WTC11 (cell line): Measurements from ENCODE around the gene GPA33. TPM values are rescaled to one million over a fixed set of nuclear protein-coding genes. Genes with fewer than 3 reads are reported as not detected.

ENCODE experiments used
- ATAC-seq: fragments of 200-7000 bp; cut with Tn5 transposase; 2 replicates; pipeline ENCODE4 v1.10.0; 2021; ENCODE audit warnings: mild to moderate bottlenecking, moderate library complexity
- CTCF ChIA-PET: fragments of 300-600 bp; sonication (Branson Sonifier 250); formaldehyde crosslinking; loops from one replicate; lab custom pipeline; 2021; ENCODE audit warnings: antibody characterized with exemption; lab: Charles Lee
- POLR2A ChIA-PET: fragments of 350-600 bp; sonication (Branson Sonifier 250); formaldehyde crosslinking; loops from one replicate; lab custom pipeline; 2021; ENCODE audit warnings: antibody characterized with exemption; lab: Charles Lee
- DNase-seq: peaks from one replicate; pipeline ENCODE4 v3.0.0; 2021; ENCODE audit warnings: low spot score
- H3K27ac Mint-ChIP-seq: 2 replicates; pipeline ENCODE4 v1.8.0; 2021; ENCODE audit warnings: mixed read lengths
- H3K27me3 Mint-ChIP-seq: 2 replicates; pipeline ENCODE4 v1.8.0; 2021; ENCODE audit warnings: low read depth, mild to moderate bottlenecking, moderate library complexity, mixed read lengths
- H3K36me3 Mint-ChIP-seq: 2 replicates; pipeline ENCODE4 v1.8.0; 2021; ENCODE audit warnings: mixed read lengths
- H3K4me1 Mint-ChIP-seq: 2 replicates; pipeline ENCODE4 v1.8.0; 2022; ENCODE audit warnings: mixed read lengths
- H3K4me3 Mint-ChIP-seq: 2 replicates; pipeline ENCODE4 v1.8.0; 2021; ENCODE audit warnings: mild to moderate bottlenecking, moderate library complexity, mixed read lengths
- H3K9me3 Mint-ChIP-seq: 2 replicates; pipeline ENCODE4 v1.8.0; 2021; ENCODE audit warnings: mixed read lengths
- CREB1 ChIP-seq: sonication (generic); formaldehyde crosslinking; IDR thresholded peaks from 2 replicates; pipeline ENCODE4 v1.8.0; 2023; ENCODE audit warnings: mild to moderate bottlenecking, missing genetic modification reagents
- ESRRA ChIP-seq: sonication (generic); formaldehyde crosslinking; IDR thresholded peaks from 2 replicates; pipeline ENCODE4 v1.8.1; 2022; ENCODE audit warnings: mild to moderate bottlenecking, missing genetic modification reagents, borderline replicate concordance
- ETV6 ChIP-seq: sonication (generic); formaldehyde crosslinking; IDR thresholded peaks from 2 replicates; pipeline ENCODE4 v1.8.1; 2022; ENCODE audit warnings: mild to moderate bottlenecking, missing genetic modification reagents
- FOXJ3 ChIP-seq: sonication (generic); formaldehyde crosslinking; IDR thresholded peaks from 2 replicates; pipeline ENCODE4 v1.9.0; 2021; ENCODE audit warnings: missing genetic modification reagents, mild to moderate bottlenecking, borderline replicate concordance
- GABPB1 ChIP-seq: sonication (generic); formaldehyde crosslinking; IDR thresholded peaks from 2 replicates; pipeline ENCODE4 v1.8.1; 2023; ENCODE audit warnings: mild to moderate bottlenecking, missing genetic modification reagents
- IRF2 ChIP-seq: sonication (generic); formaldehyde crosslinking; IDR thresholded peaks from 2 replicates; pipeline ENCODE4 v1.8.0; 2022; ENCODE audit warnings: low read depth, missing genetic modification reagents, borderline replicate concordance
- MXD4 ChIP-seq: fragments of 250-450 bp; sonication (Bioruptor Pico); IDR thresholded peaks from 2 replicates; pipeline ENCODE4 v1.8.0; 2021; ENCODE audit warnings: mild to moderate bottlenecking, moderate library complexity, borderline replicate concordance
- NFYB ChIP-seq: sonication (generic); formaldehyde crosslinking; conservative IDR thresholded peaks from 2 replicates; pipeline ENCODE4 v1.8.0; 2022; ENCODE audit warnings: low read depth, missing genetic modification reagents
- NR3C1 ChIP-seq: sonication (generic); formaldehyde crosslinking; conservative IDR thresholded peaks from 2 replicates; pipeline ENCODE4 v1.8.1; 2023; ENCODE audit warnings: low read depth, mild to moderate bottlenecking, missing genetic modification reagents
- RELA ChIP-seq: sonication (generic); formaldehyde crosslinking; IDR thresholded peaks from 2 replicates; pipeline ENCODE4 v1.8.1; 2022; ENCODE audit warnings: missing genetic modification reagents, mild to moderate bottlenecking, borderline replicate concordance
- RORB ChIP-seq: fragments of 250-450 bp; sonication (Bioruptor Pico); IDR thresholded peaks from 2 replicates; pipeline ENCODE4 v1.9.0; 2021; ENCODE audit warnings: mild to moderate bottlenecking
- SMAD3 ChIP-seq: sonication (generic); formaldehyde crosslinking; IDR thresholded peaks from 2 replicates; pipeline ENCODE4 v1.8.0; 2022; ENCODE audit warnings: missing genetic modification reagents, mild to moderate bottlenecking, borderline replicate concordance
- TCF7 ChIP-seq: sonication (generic); formaldehyde crosslinking; IDR thresholded peaks from 2 replicates; pipeline ENCODE4 v1.8.0; 2022; ENCODE audit warnings: mild to moderate bottlenecking, low read depth, missing genetic modification reagents, moderate library complexity
- ZNF232 ChIP-seq: sonication (generic); formaldehyde crosslinking; IDR thresholded peaks from 2 replicates; pipeline ENCODE4 v1.8.0; 2022; ENCODE audit warnings: mild to moderate bottlenecking, missing genetic modification reagents
- ZNF423 ChIP-seq: fragments of 250-450 bp; sonication (Bioruptor Pico); IDR thresholded peaks from 2 replicates; pipeline ENCODE4 v2.1.2; 2022; ENCODE audit warnings: mild to moderate bottlenecking, moderate library complexity
- ZNF671 ChIP-seq: fragments of 250-450 bp; sonication (Bioruptor Pico); IDR thresholded peaks from 2 replicates; pipeline ENCODE4 v1.8.0; 2021; ENCODE audit warnings: mild to moderate bottlenecking
- total RNA-seq: library from RNA; stranded (reverse); gene quantifications from 3 replicates; pipeline ENCODE4 v1.2.3, GENCODE V29; 2021
- TF ChIP-seq, protein P1 (sequence below): fragments of 250-450 bp; sonication (Bioruptor Pico); IDR thresholded peaks from 2 replicates; pipeline ENCODE4 v1.9.0; 2021; ENCODE audit warnings: mild to moderate bottlenecking
- TF ChIP-seq, protein P2 (sequence below): sonication (generic); formaldehyde crosslinking; IDR thresholded peaks from 2 replicates; pipeline ENCODE4 v1.8.0; 2022; ENCODE audit warnings: mild to moderate bottlenecking, missing genetic modification reagents
- TF ChIP-seq, protein P3 (sequence below): sonication (generic); formaldehyde crosslinking; IDR thresholded peaks from 2 replicates; pipeline ENCODE4 v1.8.1; 2022; ENCODE audit warnings: low read depth, mild to moderate bottlenecking, moderate library complexity, missing genetic modification reagents, borderline replicate concordance
- TF ChIP-seq, protein P4 (sequence below): sonication (generic); formaldehyde crosslinking; IDR thresholded peaks from 2 replicates; pipeline ENCODE4 v1.8.0; 2022; ENCODE audit warnings: mild to moderate bottlenecking, missing genetic modification reagents
- TF ChIP-seq, protein P5 (sequence below): sonication (generic); formaldehyde crosslinking; conservative IDR thresholded peaks from 2 replicates; pipeline ENCODE4 v1.8.1; 2023; ENCODE audit warnings: mild to moderate bottlenecking, low read depth, missing genetic modification reagents, moderate library complexity
- TF ChIP-seq, protein P6 (sequence below): sonication (generic); formaldehyde crosslinking; IDR thresholded peaks from 2 replicates; pipeline ENCODE4 v1.8.1; 2023; ENCODE audit warnings: mild to moderate bottlenecking, missing genetic modification reagents, moderate library complexity
- TF ChIP-seq, protein P7 (sequence below): sonication (generic); formaldehyde crosslinking; IDR thresholded peaks from 2 replicates; pipeline ENCODE4 v1.8.0; 2022; ENCODE audit warnings: mild to moderate bottlenecking, missing genetic modification reagents

Gene GPA33
- total RNA-seq, 1 experiment from 2014 or later, result 0.63 TPM

DNA sequence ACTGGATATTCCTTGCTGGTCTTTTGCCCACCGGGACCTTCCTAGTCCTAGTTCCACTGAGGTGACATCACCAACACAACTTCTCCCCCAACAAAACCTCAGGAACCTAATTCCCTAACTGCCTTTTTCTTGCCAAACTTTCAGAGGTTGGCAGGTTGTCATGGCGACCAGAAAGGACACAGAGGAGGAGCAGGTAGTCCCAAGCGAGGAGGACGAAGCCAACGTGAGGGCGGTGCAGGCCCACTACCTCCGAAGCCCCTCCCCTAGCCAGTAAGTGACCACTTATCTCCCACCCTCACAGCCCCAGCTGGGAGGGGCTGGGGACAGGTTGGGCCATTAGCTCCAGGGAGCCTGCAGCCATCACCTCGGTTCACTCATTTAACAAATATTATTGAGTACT, 4.5 kb upstream of the GPA33 start:
- no peak overlapping the region for H3K4me3 Mint-ChIP-seq
- 0 out of 2 replicates have a peak, but pooled peaks cover 2% of the 10 kb centered on the region for H3K36me3 Mint-ChIP-seq
- DNase-seq (no peak), ATAC-seq (no peak)
- ChIA-PET CTCF (interaction anchor here (1.6 kb wide), 1 partner anchor 125 kb away, joined by 5 read pairs; the partner anchor contains the start of gene POU2F1), POLR2A (interaction anchor here (2.2 kb wide), 1 partner anchor 125 kb away, joined by 9 read pairs; the partner anchor contains the start of gene POU2F1)
- no peaks in the 10 kb centered on the region for H3K27me3 Mint-ChIP-seq
- TF ChIP-seq, protein P1, sequence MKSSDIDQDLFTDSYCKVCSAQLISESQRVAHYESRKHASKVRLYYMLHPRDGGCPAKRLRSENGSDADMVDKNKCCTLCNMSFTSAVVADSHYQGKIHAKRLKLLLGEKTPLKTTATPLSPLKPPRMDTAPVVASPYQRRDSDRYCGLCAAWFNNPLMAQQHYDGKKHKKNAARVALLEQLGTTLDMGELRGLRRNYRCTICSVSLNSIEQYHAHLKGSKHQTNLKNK, result no peak
- TF ChIP-seq, protein P2, sequence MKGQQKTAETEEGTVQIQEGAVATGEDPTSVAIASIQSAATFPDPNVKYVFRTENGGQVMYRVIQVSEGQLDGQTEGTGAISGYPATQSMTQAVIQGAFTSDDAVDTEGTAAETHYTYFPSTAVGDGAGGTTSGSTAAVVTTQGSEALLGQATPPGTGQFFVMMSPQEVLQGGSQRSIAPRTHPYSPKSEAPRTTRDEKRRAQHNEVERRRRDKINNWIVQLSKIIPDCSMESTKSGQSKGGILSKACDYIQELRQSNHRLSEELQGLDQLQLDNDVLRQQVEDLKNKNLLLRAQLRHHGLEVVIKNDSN (CRISPR knock-in tag), result no peak
- TF ChIP-seq IRF2 (no peak), ETV6 (CRISPR knock-in tag) (no peak), CREB1 (CRISPR knock-in tag) (no peak), NR3C1 (CRISPR knock-in tag) (no peak), ZNF232 (CRISPR knock-in tag) (no peak), FOXJ3 (CRISPR knock-in tag) (no peak), NFYB (CRISPR knock-in tag) (no peak), SMAD3 (CRISPR knock-in tag) (no peak), GABPB1 (CRISPR knock-in tag) (no peak), MXD4 (CRISPR knock-in tag) (no peak), RELA (CRISPR knock-in tag) (no peak), ZNF423 (CRISPR knock-in tag) (no peak), TCF7 (CRISPR knock-in tag) (no peak)
- TF ChIP-seq, protein P3, sequence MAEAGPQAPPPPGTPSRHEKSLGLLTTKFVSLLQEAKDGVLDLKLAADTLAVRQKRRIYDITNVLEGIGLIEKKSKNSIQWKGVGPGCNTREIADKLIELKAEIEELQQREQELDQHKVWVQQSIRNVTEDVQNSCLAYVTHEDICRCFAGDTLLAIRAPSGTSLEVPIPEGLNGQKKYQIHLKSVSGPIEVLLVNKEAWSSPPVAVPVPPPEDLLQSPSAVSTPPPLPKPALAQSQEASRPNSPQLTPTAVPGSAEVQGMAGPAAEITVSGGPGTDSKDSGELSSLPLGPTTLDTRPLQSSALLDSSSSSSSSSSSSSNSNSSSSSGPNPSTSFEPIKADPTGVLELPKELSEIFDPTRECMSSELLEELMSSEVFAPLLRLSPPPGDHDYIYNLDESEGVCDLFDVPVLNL (CRISPR knock-in tag), result no peak
- TF ChIP-seq, protein P4, sequence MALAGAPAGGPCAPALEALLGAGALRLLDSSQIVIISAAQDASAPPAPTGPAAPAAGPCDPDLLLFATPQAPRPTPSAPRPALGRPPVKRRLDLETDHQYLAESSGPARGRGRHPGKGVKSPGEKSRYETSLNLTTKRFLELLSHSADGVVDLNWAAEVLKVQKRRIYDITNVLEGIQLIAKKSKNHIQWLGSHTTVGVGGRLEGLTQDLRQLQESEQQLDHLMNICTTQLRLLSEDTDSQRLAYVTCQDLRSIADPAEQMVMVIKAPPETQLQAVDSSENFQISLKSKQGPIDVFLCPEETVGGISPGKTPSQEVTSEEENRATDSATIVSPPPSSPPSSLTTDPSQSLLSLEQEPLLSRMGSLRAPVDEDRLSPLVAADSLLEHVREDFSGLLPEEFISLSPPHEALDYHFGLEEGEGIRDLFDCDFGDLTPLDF (CRISPR knock-in tag), result no peak
- TF ChIP-seq, protein P5, sequence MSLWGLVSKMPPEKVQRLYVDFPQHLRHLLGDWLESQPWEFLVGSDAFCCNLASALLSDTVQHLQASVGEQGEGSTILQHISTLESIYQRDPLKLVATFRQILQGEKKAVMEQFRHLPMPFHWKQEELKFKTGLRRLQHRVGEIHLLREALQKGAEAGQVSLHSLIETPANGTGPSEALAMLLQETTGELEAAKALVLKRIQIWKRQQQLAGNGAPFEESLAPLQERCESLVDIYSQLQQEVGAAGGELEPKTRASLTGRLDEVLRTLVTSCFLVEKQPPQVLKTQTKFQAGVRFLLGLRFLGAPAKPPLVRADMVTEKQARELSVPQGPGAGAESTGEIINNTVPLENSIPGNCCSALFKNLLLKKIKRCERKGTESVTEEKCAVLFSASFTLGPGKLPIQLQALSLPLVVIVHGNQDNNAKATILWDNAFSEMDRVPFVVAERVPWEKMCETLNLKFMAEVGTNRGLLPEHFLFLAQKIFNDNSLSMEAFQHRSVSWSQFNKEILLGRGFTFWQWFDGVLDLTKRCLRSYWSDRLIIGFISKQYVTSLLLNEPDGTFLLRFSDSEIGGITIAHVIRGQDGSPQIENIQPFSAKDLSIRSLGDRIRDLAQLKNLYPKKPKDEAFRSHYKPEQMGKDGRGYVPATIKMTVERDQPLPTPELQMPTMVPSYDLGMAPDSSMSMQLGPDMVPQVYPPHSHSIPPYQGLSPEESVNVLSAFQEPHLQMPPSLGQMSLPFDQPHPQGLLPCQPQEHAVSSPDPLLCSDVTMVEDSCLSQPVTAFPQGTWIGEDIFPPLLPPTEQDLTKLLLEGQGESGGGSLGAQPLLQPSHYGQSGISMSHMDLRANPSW (CRISPR knock-in tag), result no peak
- H3K9me3 Mint-ChIP-seq, result peaks cover 13% of the 10 kb centered on the region
- peaks cover 17% of the 10 kb centered on the region for H3K4me1 Mint-ChIP-seq
- no peak overlapping the region for H3K27ac Mint-ChIP-seq

DNA sequence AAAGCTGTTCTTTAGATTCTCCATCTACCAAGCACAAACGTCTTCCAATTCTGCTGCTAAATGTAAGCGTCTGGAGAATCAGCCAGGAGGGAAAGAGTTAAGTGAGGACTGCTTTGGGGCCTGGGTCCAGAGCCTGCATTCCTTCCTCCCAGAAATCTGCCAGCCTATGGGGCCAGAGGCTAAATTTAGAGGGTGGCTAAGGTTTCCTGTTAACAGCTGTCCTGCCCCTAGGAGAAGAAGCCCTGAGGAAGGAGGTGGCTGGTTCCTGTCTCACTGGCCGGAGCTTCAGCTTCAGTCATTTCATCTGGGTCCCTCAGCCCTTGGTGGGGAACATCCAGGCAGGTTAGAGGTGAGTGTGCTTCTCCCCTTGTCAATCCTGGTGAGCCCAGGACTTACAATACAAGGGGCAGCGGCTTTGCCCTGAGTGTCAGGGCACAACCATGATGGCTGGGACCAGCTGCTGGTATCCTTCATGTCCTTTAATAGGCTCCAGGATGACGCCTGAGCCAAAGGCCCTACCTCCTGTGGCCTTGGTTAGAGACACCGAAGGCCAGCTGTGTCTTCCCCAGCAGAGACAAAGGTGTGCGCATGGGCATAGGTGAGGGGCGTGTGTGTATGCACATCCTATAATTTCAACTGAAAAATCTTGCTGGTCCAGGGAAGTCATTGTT, 3.8 kb upstream of the GPA33 start, which contains the start of gene STYXL2:
Gene STYXL2, plus strand, starts transcription at position 230 of the 671 bp plus-strand sequence. CDS start 775 bp downstream, outside the sequence.
- Mint-ChIP-seq H3K36me3 (0 out of 2 replicates have a peak, but pooled peaks cover 2% of the 10 kb centered on the region), H3K27me3 (no peaks in the 10 kb centered on the region), H3K4me3 (no peak within 1 kb of the TSS), H3K27ac (no peak within 1 kb of the TSS), H3K9me3 (peaks cover 8% of the 10 kb centered on the region; the same call in 1 of the 2 replicates), H3K4me1 (peaks cover 17% of the 10 kb centered on the region)
- ATAC-seq (peak; percentile 85), DNase-seq (no peak)
- no peak for TF ChIP-seq ZNF671 (CRISPR knock-in tag)
- TF ChIP-seq, protein P6, sequence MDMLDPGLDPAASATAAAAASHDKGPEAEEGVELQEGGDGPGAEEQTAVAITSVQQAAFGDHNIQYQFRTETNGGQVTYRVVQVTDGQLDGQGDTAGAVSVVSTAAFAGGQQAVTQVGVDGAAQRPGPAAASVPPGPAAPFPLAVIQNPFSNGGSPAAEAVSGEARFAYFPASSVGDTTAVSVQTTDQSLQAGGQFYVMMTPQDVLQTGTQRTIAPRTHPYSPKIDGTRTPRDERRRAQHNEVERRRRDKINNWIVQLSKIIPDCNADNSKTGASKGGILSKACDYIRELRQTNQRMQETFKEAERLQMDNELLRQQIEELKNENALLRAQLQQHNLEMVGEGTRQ (CRISPR knock-in tag), result no peak
- TF ChIP-seq, protein P7, sequence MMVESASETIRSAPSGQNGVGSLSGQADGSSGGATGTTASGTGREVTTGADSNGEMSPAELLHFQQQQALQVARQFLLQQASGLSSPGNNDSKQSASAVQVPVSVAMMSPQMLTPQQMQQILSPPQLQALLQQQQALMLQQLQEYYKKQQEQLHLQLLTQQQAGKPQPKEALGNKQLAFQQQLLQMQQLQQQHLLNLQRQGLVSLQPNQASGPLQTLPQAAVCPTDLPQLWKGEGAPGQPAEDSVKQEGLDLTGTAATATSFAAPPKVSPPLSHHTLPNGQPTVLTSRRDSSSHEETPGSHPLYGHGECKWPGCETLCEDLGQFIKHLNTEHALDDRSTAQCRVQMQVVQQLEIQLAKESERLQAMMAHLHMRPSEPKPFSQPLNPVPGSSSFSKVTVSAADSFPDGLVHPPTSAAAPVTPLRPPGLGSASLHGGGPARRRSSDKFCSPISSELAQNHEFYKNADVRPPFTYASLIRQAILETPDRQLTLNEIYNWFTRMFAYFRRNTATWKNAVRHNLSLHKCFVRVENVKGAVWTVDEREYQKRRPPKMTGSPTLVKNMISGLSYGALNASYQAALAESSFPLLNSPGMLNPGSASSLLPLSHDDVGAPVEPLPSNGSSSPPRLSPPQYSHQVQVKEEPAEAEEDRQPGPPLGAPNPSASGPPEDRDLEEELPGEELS (CRISPR knock-in tag), result no peak
- no peak for TF ChIP-seq RORB (CRISPR knock-in tag)
- TF ChIP-seq ESRRA (CRISPR knock-in tag), result no peak
- ChIA-PET POLR2A (interaction anchor here (2.2 kb wide), 1 partner anchor 126 kb away, joined by 9 read pairs; the partner anchor contains the start of gene POU2F1), CTCF (interaction anchor here (1.6 kb wide), 1 partner anchor 126 kb away, joined by 5 read pairs; the partner anchor contains the start of gene POU2F1)
